Spinal cord (tissue), 10 donors: ENCODE measurements around the gene PITPNC1. TPM values are rescaled to one million over a fixed set of nuclear protein-coding genes. Genes with fewer than 3 reads are reported as not detected.

Experiments
- DNase-seq, 6 donors: peaks; one replicate each; pipeline versions ENCODE4 v3.0.0 to v3.0.0-alpha.2; 2013 to 2015; ENCODE audit warnings: low spot score in 6 of 6, low read depth in 4 of 6
- H3K27ac ChIP-seq: one replicate; pipeline ENCODE4 v1.5.1; 2013; ENCODE audit warnings: low read depth, low read length, control low read depth
- H3K27me3 ChIP-seq: one replicate; pipeline ENCODE4 v1.6.1; 2013; ENCODE audit warnings: low read length; ENCODE audit not compliant: control insufficient read depth, insufficient read depth
- H3K36me3 ChIP-seq: one replicate; pipeline ENCODE4 v1.6.1; 2013; ENCODE audit warnings: low read length; ENCODE audit not compliant: control insufficient read depth, insufficient read depth
- H3K4me1 ChIP-seq: one replicate; pipeline ENCODE4 v1.6.1; 2013; ENCODE audit warnings: low read length; ENCODE audit not compliant: control insufficient read depth, insufficient read depth
- H3K4me3 ChIP-seq: one replicate; pipeline ENCODE4 v1.5.1; 2013; ENCODE audit warnings: low read depth, low read length, control low read depth
- H3K9me3 ChIP-seq: one replicate; pipeline ENCODE4 v1.6.1; 2013; ENCODE audit warnings: low read length; ENCODE audit not compliant: control insufficient read depth, insufficient read depth
- WGBS: methylation state at CpG from one replicate; pipeline ENCODE4 v1.1.5; 2013; ENCODE audit warnings: missing lambda C conversion rate; ENCODE audit not compliant: insufficient coverage; 5-methylcytosine and 5-hydroxymethylcytosine counted together
- polyA plus RNA-seq, 2 donors: library from polyadenylated mRNA; unstranded; fragments of 120-200 nt; gene quantifications; one replicate each; pipeline ENCODE4 v1.2.1, GENCODE V29; 2013; ENCODE audit not compliant: insufficient read length in 2 of 2
- total RNA-seq, 2 donors: library from RNA; depleted of rRNA in 1 of 2; stranded (reverse); fragments of 120-200 nt in 1 of 2; fragments of >200 nt in 1 of 2; gene quantifications; one replicate each; pipeline versions ENCODE4 v1.2.3 to v1.2.4, GENCODE V29; 2013 to 2014
- donor health status: healthy.

The PITPNC1 gene
- total and polyA plus RNA-seq, 4 donors = 34.5 to 71.1 (median 60.8) TPM

DNA sequence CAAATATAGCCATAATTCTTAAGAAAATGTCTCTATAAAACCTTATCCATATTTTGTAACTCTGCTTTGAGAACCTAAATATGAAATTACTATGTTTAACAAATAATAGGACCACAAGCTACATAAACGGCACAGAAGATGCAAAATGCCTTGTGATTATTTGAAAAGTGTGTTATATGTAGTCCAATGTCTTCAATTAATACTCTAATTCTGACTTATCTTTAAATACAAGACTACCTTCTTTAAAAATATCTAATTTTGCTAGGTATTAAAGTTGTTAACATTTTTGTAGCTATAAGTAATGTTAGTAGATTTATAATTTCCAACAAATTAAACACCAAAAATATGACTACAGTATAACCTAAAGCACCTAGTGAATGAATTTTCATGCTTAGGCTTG, 27.7 kb upstream of the PITPNC1 start:
- no peaks in the 10 kb centered on the region for H3K9me3 ChIP-seq
- H3K27me3 ChIP-seq = no peaks in the 10 kb centered on the region
- whole genome bisulfite sequencing = no CpG with 5 or more reads among the region's 1 CpG
- no peak overlapping the region for H3K27ac ChIP-seq
- peaks cover 40% of the 10 kb centered on the region for H3K36me3 ChIP-seq
- no peak overlapping the region for H3K4me3 ChIP-seq
- H3K4me1 ChIP-seq = no peaks in the 10 kb centered on the region
- DNase-seq = no peak

DNA sequence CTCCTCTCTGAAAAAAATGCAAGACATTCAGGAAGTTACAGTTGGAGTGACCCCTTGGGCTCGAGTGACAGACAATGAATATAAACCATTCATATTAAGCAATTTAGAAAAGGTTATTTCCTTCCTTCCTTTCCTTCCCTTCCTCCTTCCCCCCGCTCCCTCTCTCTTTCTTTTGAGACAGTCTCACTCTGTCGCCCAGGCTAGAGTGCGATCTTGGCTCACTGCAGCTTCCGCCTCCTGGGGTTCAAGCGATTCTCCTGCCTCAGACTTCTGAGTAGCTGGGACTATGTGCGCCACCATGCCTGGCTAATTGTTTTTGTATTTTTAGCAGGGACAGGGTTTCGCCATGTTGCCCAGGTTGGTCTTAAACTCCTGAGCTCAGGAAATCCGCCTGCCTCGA, 23.9 kb upstream of the PITPNC1 start:
- Histone ChIP-seq H3K27ac (no peak overlapping the region), H3K4me3 (no peak overlapping the region), H3K36me3 (peaks cover 47% of the 10 kb centered on the region), H3K27me3 (no peaks in the 10 kb centered on the region), H3K9me3 (no peaks in the 10 kb centered on the region), H3K4me1 (no peaks in the 10 kb centered on the region)
- DNase-seq = no peak
- 94% methylated on average over 6 of the region's 10 CpGs for WGBS

DNA sequence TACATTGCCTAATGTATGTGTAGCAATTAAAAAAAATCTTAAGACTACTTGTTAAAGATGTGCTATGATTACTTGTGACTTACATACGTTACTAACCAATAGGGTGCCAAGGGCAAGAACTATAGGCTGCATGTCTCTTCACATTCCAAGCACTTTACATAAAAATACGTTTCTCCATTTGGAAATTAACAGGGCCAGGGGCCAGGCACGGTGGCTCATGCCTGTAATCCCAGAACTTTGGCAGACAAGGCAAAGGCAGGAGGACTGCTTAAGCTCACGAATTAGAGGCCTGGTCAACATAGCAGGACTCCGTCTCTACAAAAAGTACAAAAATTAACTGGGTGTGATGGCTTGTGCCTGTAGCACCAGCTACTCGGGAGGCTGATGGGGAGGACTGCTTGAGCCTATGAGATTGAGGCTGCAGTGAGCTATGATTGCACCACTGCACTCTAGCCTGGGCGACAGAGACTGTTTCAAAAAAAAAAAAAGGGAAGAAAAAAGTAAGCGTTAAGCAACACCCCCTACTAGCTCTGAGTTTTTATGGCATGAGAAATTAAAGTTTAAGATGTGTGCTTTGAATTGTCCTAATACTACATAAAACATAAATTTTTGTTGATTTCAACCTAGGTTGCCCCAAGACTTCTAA, 23.0 kb upstream of the PITPNC1 start:
- Histone ChIP-seq H3K4me1 (no peaks in the 10 kb centered on the region), H3K27ac (no peak overlapping the region), H3K27me3 (no peaks in the 10 kb centered on the region), H3K4me3 (no peak overlapping the region), H3K9me3 (no peaks in the 10 kb centered on the region), H3K36me3 (peaks cover 42% of the 10 kb centered on the region)
- 89% methylated on average over 5 of the region's 8 CpGs for WGBS
- DNase-seq = no peak

DNA sequence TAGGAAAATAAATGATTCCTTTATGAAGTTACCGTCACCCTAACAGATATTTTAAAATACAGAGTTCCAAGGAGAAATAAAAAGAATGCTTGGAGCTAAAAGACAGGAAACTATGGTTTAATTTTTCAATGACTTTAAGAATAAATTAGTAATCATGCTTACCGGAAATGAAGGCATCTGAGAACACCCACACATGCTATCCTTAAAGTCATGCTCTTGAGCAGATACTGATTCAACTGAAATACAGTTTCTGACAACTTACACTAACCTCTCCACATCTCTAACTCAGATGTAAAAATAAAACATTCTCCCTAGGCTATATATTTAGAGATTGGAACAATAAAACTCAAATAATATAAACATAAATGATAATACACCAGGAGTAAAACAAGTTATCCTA, 18.5 kb upstream of the PITPNC1 start:
- DNase-seq = no peak
- no peaks in the 10 kb centered on the region for H3K4me1 ChIP-seq
- H3K27ac ChIP-seq = no peak overlapping the region
- peaks cover 24% of the 10 kb centered on the region for H3K36me3 ChIP-seq
- no peaks in the 10 kb centered on the region for H3K9me3 ChIP-seq
- H3K4me3 ChIP-seq = no peak overlapping the region
- H3K27me3 ChIP-seq = no peaks in the 10 kb centered on the region
- WGBS = no CpG with 5 or more reads among the region's 2 CpGs

DNA sequence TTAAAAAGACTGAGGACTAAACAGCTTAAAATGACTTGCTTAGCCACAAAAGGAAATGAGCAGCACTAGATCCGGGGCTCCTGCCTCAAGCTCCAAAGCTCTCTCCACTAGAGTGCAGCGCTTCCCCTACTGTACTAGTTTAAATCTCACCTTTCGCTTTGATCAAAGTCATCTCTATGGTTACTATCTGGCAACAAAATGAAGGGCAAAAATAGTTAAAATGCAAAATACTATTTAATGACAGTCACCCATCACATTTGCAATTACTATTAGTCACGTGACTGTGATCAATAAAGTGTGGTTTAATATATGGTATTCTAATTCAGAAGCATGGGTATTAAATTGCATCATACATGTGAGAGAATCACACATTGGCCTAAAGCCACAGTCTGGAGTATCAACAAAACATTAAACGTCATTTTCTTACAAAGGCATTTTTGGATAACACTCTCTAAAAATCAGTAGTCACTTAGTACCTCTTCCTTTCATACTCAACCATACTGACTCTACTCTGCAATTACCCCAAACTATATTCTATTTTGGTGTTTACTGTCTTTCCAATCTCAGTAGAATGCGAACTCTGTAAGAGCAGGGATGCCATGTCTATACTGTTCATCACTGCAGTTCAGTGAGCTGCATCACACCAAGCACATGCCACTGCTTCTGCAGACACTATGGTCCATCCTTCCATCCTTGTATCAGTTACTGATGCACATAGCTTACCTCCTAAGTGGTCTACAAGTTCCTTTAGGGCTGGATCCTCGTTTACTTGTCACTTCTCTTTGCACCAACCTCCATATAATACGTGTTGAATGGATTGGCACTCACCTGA, 16.9 kb upstream of the PITPNC1 start:
- H3K4me1 ChIP-seq = peaks cover 6% of the 10 kb centered on the region
- H3K27ac ChIP-seq = no peak overlapping the region

DNA sequence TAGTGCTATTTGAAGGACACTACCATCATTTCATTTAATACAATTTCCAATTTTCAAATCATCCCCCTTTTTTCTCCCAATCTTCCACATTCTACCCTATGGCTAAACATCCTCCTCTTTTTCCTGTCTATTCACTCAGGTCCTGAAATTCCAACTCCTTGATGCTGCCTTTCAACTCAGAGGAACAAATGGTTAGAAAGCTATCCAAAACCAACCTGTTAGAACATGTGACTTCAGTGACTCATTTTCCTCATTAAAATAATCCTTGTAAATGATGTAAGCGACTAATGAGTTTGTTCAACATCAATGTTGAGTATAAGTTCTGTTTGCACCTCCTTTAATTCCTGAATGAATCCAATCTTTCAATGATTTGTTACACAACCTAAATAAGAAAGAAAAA, 16.2 kb upstream of the PITPNC1 start:
- Histone ChIP-seq H3K4me1 (peaks cover 7% of the 10 kb centered on the region), H3K27me3 (no peaks in the 10 kb centered on the region), H3K27ac (no peak overlapping the region), H3K36me3 (peaks cover 15% of the 10 kb centered on the region), H3K9me3 (no peaks in the 10 kb centered on the region), H3K4me3 (no peak overlapping the region)
- no peak for DNase-seq
- no CpG with 5 or more reads among the region's 1 CpG for WGBS

More for the DNA sequence above, 16.9 kb upstream of the PITPNC1 start:
- H3K9me3 ChIP-seq = no peaks in the 10 kb centered on the region
- peak in 2 of 6 donors; percentile 51 to 67 for DNase-seq
- H3K27me3 ChIP-seq = no peaks in the 10 kb centered on the region
- H3K36me3 ChIP-seq = peaks cover 19% of the 10 kb centered on the region
- no peak overlapping the region for H3K4me3 ChIP-seq
- 69% methylated on average over 5 of the region's 8 CpGs for WGBS

DNA sequence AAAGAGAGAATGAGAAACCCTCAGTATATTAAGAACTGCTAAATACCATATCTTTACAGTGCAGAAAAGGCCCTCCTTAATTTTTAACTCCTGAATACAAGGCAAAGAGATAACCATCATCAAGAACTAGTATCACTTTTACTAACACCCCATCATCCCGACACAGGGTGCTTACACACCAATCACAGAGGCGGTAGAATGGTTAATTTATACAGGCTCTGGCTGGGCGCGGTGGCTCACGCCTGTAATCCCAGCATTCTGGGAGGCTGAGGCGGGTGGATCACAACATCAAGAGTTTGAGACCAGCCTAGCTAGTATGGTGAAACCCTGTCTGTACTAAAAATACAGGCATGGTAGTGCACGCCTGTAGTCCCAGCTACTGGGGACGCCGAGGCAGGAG, 14.9 kb upstream of the PITPNC1 start:
- Histone ChIP-seq H3K4me3 (no peak overlapping the region), H3K9me3 (no peaks in the 10 kb centered on the region), H3K36me3 (peaks cover 12% of the 10 kb centered on the region), H3K4me1 (peaks cover 7% of the 10 kb centered on the region), H3K27ac (no peak overlapping the region), H3K27me3 (no peaks in the 10 kb centered on the region)
- WGBS = 97% methylated on average over 6 of the region's 9 CpGs
- no peak for DNase-seq

DNA sequence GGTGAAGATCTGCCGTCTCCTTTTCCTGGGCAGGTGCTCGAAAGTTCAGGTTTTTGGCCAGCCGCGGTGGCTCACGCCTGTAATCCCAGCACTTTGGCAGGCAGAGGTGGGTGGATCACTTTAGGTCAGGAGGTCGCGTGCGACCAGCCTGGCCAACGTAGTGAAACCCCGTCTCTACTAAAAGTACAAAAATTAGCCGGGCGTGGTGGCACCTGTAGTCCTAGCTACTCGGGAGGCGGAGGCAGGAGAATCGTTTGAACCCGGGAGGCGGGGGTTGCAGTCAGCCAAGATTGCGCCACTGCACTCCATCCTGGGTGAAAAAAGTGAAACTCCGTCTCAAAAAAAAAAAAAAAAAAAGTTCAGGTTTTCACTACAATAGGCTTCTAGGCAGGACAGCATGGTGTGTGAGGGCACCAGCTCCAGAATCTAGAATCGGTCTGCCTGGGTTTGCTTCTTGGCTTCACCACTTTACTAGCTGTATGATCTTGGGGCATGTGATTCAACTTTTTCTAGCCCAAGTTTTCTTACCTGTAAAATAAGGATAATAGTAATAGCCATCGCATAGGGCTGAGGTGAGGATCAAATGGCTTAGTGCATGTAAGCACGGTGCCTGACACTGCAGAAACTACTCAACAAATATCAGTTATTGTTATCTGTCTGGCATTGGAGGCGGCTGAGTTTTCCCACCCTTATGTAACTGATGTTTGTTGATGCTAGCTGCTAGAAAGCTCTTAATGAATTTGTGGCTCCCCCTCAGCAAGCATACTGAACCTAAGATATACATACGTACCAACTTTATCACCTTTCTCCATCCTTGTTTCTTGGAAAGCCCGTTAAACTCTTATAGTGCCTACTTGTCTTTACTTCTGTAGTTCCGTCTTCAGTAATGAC, 12.0 kb upstream of the PITPNC1 start:
- no peaks in the 10 kb centered on the region for H3K9me3 ChIP-seq
- H3K4me1 ChIP-seq = peaks cover 12% of the 10 kb centered on the region
- no peak overlapping the region for H3K27ac ChIP-seq
- no peaks in the 10 kb centered on the region for H3K27me3 ChIP-seq
- 87% methylated on average over 16 of the region's 26 CpGs for WGBS
- H3K4me3 ChIP-seq = peak overlapping the region; percentile 98
- peaks cover 6% of the 10 kb centered on the region for H3K36me3 ChIP-seq
- DNase-seq = no peak

DNA sequence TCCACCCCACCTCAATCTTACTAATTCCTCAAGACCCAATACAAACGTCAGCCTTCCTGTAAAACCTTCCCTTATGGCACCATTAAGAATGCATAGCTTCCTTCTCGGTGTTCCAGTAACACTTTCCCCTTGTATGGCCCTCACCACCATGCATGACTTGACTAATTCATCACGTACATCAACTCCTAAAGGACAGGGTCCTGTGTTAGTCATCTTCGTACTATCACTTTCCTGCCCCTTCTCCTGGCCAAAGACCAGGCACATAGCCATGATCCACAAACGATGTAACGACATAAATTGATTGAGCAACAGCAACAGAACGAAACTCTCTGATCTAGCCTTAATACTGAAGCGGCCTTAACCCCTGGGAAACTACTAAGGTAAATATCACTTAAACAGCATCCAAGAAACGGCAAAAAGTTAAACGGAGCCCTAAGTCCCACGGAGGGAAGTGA, 11.3 kb upstream of the PITPNC1 start:
- WGBS = 0% methylated on average over 9 of the region's 11 CpGs
- Histone ChIP-seq H3K9me3 (no peaks in the 10 kb centered on the region), H3K4me3 (peak overlapping the region; percentile 98), H3K36me3 (peaks cover 6% of the 10 kb centered on the region), H3K4me1 (peaks cover 12% of the 10 kb centered on the region), H3K27ac (peak overlapping the region; percentile 88), H3K27me3 (no peaks in the 10 kb centered on the region)
- DNase-seq = peak in 1 of 6 donors; percentile 27
